Colonic mucosa (tissue), 4 donors: ENCODE measurements around the gene LDHD. TPM values are rescaled to one million over a fixed set of nuclear protein-coding genes. Genes with fewer than 3 reads are reported as not detected.

Source experiments
- DNase-seq: peaks from one replicate; pipeline ENCODE4 v3.0.0-alpha.2; 2020
- H3K27ac ChIP-seq: fragments of 200-600 bp; one replicate; pipeline ENCODE4 v1.8.0; 2021
- H3K27me3 ChIP-seq: fragments of 200-600 bp; one replicate; pipeline ENCODE4 v1.8.0; 2021
- H3K36me3 ChIP-seq: fragments of 200-600 bp; one replicate; pipeline ENCODE4 v1.8.0; 2021
- H3K4me1 ChIP-seq: fragments of 200-600 bp; one replicate; pipeline ENCODE4 v1.8.0; 2021; ENCODE audit warnings: mild to moderate bottlenecking
- H3K4me3 ChIP-seq: fragments of 200-600 bp; one replicate; pipeline ENCODE4 v1.8.0; 2021
- H3K9ac ChIP-seq, 2 donors: one replicate each; pipeline ENCODE4 v1.7.0; 2013; ENCODE audit warnings: control low read depth in 2 of 2, low read depth in 2 of 2, low read length in 2 of 2
- H3K9me3 ChIP-seq: fragments of 200-600 bp; one replicate; pipeline ENCODE4 v1.8.0; 2021
- intact Hi-C: fragments of 100-400 bp; cut with DNase I; formaldehyde crosslinking; loops from one replicate; pipeline ENCODE4 v1.14.1; 2022
- total RNA-seq, 2 donors: library from RNA; stranded (reverse); fragmentation: NEBNext Ultra II Directional in 1 of 2; extraction: Animal tissue kit (Norgen Biotek cat#: 25700) in 1 of 2; gene quantifications; one replicate each; pipeline ENCODE4 v1.2.1, GENCODE V29; 2021
- TF ChIP-seq, protein P1 (sequence below): fragments of 200-600 bp; IDR thresholded peaks from one replicate; pipeline ENCODE4 v1.8.0; 2022; ENCODE audit warnings: antibody characterized with exemption, mild to moderate bottlenecking
- donor health status: healthy.
- donor health status: DM: no; HTN: no; CAD: no.
- donor health status: DM: no; HTN: no; CAD: no.

Gene LDHD
- total RNA-seq = 100 to 1,000 TPM in 1 of 2 donors, 10 to 100 TPM in 1; 31.4 to 105 TPM

DNA sequence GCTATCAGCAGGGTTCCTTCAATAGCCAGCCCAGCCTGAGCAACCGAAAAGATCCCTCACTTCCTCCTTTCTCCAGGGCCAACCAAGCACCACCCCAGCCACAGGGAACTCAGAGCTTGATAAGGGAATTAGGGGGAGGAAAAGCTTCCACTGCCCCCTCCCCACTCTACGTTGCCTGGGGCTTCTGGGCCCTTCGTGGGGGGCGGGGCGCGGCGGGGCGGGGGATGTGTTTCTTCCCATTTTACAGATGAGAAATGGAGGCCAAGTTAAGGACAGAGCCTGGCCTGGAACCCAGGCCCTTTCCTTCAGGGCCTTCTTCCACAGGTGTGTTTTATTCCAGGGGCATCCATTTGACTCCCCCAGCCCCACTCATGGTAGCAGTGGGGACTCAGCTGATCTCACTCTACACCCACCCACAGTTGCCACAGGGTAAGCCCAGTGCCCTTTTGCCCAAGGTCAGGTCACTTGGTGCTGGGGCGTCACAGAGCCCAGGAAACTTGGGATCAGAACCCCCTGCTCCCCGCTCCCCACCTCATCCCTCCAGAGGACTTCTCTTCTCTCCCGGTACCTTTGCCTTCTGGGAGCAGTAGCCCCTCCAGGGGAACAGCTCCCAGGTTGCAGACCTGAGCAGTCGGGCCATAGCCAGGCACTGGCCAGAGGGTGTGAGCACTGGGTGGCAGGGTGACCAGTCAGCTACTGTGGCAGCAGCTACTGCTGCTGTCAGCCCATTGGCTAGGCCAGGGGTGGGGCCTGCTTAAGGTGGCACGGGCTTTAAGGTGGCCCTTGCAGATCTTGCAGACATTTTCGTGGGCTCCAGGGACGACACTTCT lies at the start of gene LDHD:
TSS of gene LDHD (minus strand) at position 700 of the 830 bp plus-strand sequence. CDS start at position 640, 60 bp downstream.
- TF ChIP-seq, protein P1, sequence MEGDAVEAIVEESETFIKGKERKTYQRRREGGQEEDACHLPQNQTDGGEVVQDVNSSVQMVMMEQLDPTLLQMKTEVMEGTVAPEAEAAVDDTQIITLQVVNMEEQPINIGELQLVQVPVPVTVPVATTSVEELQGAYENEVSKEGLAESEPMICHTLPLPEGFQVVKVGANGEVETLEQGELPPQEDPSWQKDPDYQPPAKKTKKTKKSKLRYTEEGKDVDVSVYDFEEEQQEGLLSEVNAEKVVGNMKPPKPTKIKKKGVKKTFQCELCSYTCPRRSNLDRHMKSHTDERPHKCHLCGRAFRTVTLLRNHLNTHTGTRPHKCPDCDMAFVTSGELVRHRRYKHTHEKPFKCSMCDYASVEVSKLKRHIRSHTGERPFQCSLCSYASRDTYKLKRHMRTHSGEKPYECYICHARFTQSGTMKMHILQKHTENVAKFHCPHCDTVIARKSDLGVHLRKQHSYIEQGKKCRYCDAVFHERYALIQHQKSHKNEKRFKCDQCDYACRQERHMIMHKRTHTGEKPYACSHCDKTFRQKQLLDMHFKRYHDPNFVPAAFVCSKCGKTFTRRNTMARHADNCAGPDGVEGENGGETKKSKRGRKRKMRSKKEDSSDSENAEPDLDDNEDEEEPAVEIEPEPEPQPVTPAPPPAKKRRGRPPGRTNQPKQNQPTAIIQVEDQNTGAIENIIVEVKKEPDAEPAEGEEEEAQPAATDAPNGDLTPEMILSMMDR = no peak
- peak within 1 kb of the TSS; percentile 50 for H3K4me3 ChIP-seq
- H3K9me3 ChIP-seq = no peaks in the 10 kb centered on the region
- H3K9ac ChIP-seq = peak within 1 kb of the TSS; percentile 60 to 64
- no peaks in the 10 kb centered on the region for H3K27me3 ChIP-seq
- peak; percentile 83 for DNase-seq
- H3K27ac ChIP-seq = peak within 1 kb of the TSS; percentile 47
- intact Hi-C loops = no loop called here
- H3K36me3 ChIP-seq = no peaks in the 10 kb centered on the region
- no peaks in the 10 kb centered on the region for H3K4me1 ChIP-seq

DNA sequence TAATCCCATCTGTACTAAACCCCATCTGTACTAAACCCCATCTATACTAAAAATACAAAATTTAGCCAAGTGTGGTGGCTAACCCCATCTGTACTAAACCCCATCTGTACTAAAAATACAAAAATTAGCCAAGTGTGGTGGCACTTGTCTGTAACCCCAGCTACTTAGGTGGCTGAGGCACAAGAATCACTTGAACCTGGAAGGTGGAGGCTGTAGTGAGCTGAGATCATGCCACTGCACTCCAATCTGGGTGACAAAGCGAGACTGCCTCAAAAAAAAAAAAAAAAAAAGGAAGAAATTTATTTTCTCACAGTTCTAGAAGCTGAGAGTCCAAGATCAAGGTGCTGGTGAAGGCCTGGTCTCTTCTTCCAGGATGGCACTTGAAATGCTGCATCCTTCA lies 43.8 kb upstream of the LDHD start:
- intact Hi-C loops = no loop called here
- no peaks in the 10 kb centered on the region for H3K27me3 ChIP-seq
- no peak overlapping the region for H3K4me3 ChIP-seq
- no peak for DNase-seq
- no peaks in the 10 kb centered on the region for H3K9me3 ChIP-seq
- H3K9ac ChIP-seq = no peak overlapping the region
- H3K4me1 ChIP-seq = no peaks in the 10 kb centered on the region
- H3K27ac ChIP-seq = no peak overlapping the region
- H3K36me3 ChIP-seq = no peaks in the 10 kb centered on the region
- TF ChIP-seq, protein P1 = no peak

DNA sequence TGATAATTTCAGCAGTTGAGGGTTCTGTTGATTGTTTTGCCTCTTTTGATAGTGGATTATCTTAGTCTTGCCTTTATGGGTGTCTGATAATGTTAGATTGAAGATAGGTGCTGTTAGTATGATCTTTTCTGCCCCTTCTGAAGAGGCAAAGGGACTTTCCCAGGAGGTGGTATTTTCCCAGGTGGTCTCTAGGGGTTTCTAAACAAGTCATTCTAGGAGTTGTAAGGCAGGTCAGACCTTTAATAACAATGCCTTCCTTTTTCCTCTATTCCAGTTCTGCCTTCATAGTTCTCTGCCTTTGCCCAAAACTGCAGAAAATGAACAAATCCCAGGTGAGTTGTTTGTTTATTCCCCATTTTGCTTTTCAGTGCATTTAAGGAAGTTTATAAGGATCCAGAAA lies 36.1 kb upstream of the LDHD start:
- Histone ChIP-seq H3K9me3 (no peaks in the 10 kb centered on the region), H3K9ac (no peak overlapping the region), H3K27me3 (no peaks in the 10 kb centered on the region), H3K27ac (no peak overlapping the region), H3K4me3 (no peak overlapping the region), H3K36me3 (no peaks in the 10 kb centered on the region), H3K4me1 (no peaks in the 10 kb centered on the region)
- intact Hi-C loops = no loop called here
- TF ChIP-seq, protein P1 = no peak
- no peak for DNase-seq

DNA sequence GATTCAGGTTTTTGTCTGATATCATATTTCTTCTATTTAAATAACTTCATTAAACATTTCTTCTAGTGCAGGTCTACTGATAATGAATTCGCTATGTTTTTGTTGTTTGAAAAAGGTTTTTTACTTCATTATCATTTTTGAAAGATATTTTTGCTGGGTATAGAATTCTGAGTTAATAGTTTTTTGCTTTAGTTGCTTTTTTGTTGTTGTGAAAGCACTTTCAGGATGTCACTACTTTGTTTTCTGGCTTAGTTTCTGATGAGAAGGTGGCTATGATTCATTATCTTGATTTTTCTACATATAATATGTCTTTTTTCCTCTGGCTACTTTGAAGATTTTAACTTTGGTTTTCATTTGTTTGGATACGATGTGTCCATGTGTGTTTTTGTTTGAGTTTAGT lies 35.2 kb upstream of the LDHD start:
- H3K27me3 ChIP-seq = no peaks in the 10 kb centered on the region
- H3K36me3 ChIP-seq = no peaks in the 10 kb centered on the region
- no peaks in the 10 kb centered on the region for H3K4me1 ChIP-seq
- H3K9me3 ChIP-seq = no peaks in the 10 kb centered on the region
- no peak overlapping the region for H3K27ac ChIP-seq
- H3K9ac ChIP-seq = no peak overlapping the region
- no peak for DNase-seq
- intact Hi-C loops = no loop called here
- H3K4me3 ChIP-seq = no peak overlapping the region
- TF ChIP-seq, protein P1 = no peak

DNA sequence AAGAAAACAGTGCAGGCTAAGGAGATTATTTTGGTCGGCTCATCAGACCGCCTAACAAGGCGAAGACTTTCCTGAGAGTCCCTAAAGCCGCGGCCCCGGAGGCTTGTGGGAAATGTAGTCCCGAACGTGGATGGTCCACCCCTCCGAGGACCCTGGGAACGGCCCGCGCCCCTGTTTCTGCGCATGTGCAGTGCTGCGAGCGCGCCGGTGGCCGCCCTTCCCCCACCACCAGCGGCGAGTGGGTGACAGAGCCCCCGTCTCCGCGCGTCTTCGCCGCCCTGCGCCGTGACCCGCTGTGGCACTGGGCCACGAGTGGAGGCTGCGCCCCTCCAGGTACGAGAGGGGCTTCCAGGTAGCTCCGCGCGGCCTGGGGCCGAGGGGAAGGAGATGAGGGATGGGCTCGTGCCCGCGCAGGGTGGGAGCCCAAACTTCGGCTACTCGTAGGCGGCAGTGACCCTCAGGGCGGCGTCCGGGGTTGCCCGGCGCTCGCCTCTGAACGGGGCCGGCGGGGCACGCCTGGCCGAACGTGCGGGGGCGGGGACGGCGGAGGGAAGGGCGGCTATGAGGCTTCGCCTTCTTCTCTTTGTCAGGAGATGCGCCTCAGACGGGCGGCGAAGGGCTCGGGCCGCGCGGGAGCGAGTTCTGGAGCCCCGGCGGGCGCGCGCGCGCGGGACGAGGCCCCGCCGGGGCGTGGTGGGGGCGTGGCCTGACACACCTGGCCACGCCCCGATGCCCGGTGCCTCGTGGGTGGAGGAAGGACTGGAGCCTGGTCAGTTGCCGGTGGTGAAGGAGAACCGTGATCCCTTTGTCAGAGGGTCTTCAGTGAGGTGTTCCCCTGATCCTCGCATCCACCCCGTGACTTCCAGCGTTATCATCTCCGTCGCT lies 32.0 kb upstream of the LDHD start, which contains the start of gene ZFP1:
TSS of gene ZFP1 (plus strand) at position 214 of the 885 bp plus-strand sequence. CDS start 4,428 bp downstream, outside the sequence.
- Histone ChIP-seq H3K9ac (peak within 1 kb of the TSS; percentile 82 to 90), H3K27ac (peak within 1 kb of the TSS; percentile 93), H3K9me3 (no peaks in the 10 kb centered on the region), H3K27me3 (no peaks in the 10 kb centered on the region), H3K36me3 (no peaks in the 10 kb centered on the region), H3K4me1 (no peaks in the 10 kb centered on the region), H3K4me3 (peak within 1 kb of the TSS; percentile 79)
- intact Hi-C loops = no loop called here
- TF ChIP-seq, protein P1 = no peak
- peak; percentile 96 for DNase-seq
